ENCODE results near the gene KLK12.
A peak's percentile ranks its signal among the peaks of the same experiment; 100 is the strongest.

KLK12 gene, protein sequence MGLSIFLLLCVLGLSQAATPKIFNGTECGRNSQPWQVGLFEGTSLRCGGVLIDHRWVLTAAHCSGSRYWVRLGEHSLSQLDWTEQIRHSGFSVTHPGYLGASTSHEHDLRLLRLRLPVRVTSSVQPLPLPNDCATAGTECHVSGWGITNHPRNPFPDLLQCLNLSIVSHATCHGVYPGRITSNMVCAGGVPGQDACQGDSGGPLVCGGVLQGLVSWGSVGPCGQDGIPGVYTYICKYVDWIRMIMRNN

GRCh38 chr19:51034704-51035103 is at the start of gene KLK12:
TSS of gene KLK12 (minus strand) at chr19:51035002. CDS start at chr19:51034621, 381 bp downstream.
- peak; percentile 43 for DNase-seq

GRCh38 chr19:51084505-51084904 is 49.7 kb upstream of the KLK12 start:
- DNase-seq = no peak

DNA sequence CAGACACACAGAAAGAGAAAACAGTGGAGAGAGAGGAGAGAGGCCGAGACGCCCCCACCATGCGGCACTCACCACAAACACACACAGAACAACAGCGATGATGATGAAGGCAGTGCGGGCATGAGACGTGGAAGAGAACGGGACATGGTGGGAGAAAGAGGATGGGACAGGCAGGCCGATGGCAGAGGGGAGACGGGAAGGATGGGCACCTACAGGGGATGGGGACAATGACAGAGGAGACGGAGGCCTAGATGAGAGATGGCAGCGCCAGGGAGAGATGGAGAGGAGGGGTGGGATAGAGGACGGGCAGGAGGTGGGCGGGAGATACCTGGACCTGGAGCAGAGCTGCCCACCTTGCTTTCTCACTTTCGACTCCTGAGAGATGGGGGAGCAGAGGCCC is 49.0 kb upstream of the KLK12 start:
- no peak for DNase-seq

- DNase-seq = no peak
Observed at GRCh38 chr19:51083181-51083580, 48.4 kb upstream of the KLK12 start.

- no peak for DNase-seq
Observed at GRCh38 chr19:51082611-51083010, 47.8 kb upstream of the KLK12 start, which contains the start of gene KLK14. TSS of gene KLK14 (minus strand) at chr19:51082887. CDS start at chr19:51082614, 273 bp downstream.

- DNase-seq = no peak
Observed at GRCh38 chr19:51081476-51081875, 46.7 kb upstream of the KLK12 start.

DNA sequence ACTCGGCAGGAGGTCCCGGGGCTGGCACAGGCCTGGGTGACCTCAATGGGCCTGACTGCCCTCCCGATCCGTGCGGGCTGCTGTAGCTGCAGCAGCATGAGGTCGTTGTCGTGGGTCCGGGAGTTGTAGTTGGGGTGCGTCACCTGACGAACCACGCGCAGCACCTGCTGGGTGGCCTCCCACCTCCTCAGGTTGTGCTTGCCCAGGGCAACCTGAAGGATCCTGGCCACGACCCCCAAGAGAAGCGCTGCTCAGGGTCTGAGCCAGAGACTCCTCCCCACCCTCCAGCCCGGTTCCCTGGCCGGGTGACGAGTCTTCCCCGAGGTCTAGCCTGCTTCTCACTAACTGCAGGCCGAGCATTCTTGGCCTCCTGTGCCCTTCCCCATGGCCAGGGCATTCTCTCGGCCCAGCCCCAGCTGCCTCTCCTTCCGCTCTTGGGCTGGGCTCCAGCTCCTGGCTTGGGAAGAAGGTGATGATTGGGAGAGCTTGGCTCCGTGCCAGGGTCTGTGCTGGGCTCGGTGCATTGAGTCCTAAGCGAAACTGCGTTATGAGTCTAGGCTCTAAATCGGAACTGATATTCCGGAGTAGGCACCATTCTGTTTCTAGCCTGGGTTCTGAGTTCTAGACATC is 44.8 kb upstream of the KLK12 start:
- DNase-seq = no peak

- no peak for DNase-seq
Observed at GRCh38 chr19:51078731-51079130, 43.9 kb upstream of the KLK12 start.

DNA sequence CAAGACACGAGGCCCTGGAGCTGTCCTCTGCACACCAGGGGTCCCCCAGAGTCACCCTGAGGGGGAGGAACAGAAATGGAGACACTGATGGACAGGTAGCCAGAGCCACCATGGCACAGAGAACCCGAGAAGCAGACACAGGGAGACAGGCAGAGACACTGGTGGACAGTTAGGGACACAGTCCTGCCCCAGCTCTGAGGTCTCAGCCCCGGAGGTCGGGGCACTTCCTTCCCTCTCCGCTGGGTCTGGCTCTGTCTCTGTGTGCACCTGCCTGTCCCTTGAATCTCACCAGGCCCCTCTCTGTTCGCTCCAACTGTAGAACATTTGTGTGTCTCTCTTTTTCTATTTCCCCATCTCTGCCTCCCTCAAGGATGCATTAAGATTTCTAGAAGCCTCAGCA is 43.3 kb upstream of the KLK12 start:
- DNase-seq = no peak

DNA sequence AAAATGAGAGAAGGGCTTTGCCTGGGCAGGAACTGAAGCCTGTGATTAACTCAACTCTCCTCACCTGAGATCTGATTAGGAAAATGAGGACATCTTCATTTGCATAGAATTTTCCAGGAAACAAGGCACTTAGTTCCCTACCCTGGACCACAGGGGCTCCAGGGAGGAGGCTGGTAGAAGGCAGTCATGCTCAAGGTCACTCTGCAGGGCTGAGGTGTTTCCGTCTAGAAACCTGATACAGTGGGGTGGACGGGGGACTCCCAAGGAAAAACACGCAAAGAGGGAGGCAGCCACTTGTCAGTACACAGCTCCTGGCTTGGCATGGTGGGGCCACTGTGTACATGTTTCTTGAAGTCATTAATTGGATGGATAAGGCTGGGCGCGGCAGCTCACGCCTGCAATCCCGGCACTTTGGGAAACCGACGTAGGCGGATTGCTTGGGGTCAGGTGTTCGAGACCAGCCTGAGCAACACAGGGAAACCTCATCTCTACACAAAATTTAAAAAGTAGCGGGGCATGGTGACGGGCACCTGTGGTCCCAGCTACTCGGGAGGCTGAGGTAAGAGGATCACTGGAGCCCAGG is 41.9 kb upstream of the KLK12 start:
- DNase-seq = no peak

DNA sequence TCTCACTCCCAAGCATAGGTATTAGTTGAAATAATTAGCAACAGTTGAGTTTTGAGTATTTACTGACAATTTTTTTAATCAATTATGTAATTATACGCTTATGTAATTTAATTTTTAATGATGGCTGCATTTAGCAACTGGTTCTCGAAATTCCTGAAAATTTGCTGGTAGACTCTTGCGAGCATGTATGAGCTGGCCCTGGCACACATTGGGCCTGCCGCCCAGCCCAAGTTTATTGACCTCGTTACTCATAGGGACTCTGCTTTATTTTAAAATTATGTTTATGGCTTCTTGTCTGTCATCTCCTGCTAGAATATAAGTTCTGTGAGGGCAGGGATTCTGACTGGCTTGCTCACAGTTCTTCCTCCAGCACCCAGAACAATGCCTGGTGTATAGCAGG is 41.2 kb upstream of the KLK12 start:
- no peak for DNase-seq

- no peak for DNase-seq
Observed at GRCh38 chr19:51071095-51071405, 36.2 kb upstream of the KLK12 start.

DNA sequence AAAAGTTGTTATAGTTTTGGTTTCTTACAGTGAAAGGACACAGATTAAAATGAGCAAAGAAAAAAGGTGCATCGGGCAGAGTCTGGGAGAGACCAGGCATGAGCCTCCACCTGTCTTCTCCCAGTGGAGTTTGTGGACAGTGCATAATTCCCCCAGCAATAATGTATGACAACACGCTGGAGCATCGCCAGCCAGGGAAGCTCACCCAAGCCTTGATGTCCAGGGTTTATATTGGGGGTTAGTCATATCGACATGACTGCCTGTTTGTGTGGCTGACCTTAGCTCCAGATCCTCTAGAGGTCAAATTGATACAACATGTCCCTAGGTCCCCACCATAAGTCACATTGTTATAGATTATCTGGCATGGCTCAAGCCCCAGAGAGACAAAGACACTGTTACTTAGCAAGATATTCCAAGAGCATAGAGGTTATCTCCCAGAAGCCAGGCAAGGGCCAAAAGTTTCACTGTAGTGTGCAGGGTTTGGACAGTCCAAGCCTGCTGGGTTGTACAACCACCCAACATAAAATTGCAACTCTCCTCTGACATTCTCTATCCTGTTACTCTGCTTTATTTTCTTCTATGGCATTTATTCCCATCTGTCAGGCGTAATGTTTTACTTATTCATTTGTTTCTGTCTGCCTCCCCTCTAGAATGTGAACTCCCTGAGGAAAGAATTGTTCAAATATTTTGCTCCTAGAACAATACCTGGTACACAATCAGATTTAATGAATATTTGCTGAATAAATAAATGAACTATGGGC is 35.7 kb upstream of the KLK12 start:
- DNase-seq = no peak

DNA sequence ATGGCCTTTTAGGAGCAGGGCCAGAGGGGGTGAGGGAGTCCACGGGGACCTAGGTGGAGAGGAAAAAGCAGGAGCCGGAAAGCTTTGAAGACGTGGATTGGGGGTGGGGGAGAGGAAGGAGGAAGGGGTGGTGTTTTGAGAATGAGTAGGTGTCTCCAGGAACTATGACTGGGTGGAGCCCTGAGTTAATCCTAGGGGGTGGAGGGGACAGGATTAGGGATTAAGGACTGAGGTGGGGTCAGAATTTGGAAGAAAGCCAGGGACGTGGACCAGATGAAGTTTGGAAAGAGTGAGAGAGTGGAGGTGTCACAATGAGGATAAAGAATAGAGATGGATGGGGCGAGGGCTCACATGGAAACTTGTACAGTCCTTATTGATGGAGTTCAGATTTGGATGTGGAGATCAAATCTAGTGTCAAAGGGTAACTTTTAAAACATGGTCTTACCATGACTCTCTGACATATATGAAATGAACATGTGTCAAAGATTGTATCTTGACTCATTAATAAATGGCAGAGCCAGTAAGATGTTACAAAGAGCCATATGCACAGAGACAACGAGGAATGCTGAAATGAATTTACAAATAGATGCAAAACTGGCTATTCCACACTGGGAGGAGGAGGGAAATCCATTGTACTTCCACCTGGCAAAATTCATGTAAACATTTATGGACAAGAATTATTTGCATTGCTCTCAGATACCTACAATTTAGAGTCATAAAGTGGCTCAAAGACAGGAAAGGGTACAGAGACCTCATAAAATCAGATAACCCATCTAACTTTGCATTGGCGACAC is 31.8 kb upstream of the KLK12 start:
- DNase-seq = no peak

GRCh38 chr19:51065221-51065960 is 30.6 kb upstream of the KLK12 start:
- DNase-seq = no peak

- DNase-seq = peak; percentile 20
Observed at GRCh38 chr19:51064534-51065220, 29.9 kb upstream of the KLK12 start, which contains the start of gene KLK13. TSS of gene KLK13 (minus strand) at chr19:51065092. CDS start at chr19:51065067, 25 bp downstream.

DNA sequence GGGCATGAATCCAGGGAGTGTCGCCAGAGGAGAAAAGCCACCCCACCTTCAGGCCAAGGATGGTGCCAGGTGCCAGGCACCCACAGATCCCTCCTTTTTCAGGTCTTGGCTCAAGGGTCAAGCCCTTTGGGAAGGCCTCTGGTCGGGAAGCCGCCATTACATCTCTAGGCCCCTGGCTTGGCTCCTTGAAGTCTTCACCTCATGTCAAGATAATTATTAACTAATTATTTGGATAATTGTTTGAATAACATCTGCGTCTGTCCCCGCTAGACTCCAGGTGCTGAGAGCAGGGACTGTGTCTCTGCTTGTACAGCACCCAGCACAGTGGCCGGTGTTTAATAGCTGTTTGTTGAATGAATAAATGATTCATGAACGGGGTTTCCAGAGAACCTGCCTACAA is 28.9 kb upstream of the KLK12 start:
- DNase-seq = no peak

GRCh38 chr19:51060973-51061372 is 26.2 kb upstream of the KLK12 start:
- no peak for DNase-seq

- DNase-seq = no peak
Observed at GRCh38 chr19:51060336-51060735, 25.5 kb upstream of the KLK12 start.

GRCh38 chr19:51059715-51060114 is 24.9 kb upstream of the KLK12 start:
- DNase-seq = no peak

DNA sequence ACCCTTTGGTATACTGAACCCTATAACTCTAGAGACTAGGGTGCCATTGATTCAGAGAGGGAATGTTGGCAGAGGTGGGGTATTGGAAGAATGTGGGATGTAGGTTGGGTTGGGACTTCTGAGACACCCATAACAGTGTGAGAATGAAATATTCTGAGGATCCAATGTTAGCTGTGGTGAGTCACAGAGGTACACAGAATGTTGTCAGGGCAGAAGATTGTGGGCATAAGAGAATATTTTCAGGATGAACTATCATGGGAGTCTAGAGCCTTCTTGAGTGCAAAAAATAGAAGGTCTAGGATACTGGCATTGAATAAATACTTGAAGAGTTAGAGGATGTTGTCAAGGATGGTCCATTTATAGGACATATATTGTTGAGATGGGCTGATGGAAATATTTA is 21.1 kb upstream of the KLK12 start:
- no peak for DNase-seq

DNA sequence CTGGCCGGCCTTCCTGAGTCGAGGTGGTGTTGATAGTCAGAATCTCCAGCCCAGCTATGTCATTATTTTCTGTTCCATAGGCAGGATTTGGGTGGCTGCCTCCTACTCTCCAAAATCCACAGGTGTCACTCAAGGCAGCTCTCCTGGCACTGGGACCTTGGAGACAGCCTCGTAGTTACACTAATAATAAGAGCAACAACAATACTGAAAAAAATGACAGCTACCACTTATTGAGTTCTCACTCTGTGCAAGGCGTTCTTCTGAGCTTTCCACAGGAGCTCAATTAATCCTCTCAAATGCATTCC is 12.2 kb upstream of the KLK12 start:
- no peak for DNase-seq

Measured in eye (tissue), 1 donor.